ENCODE measurements around the gene PIGV. TPM values are rescaled to one million over a fixed set of nuclear protein-coding genes. Genes with fewer than 3 reads are reported as not detected.

The PIGV gene
- 18.5 and 21.9 TPM in 2 replicates for total RNA-seq

GRCh38 chr1:26787706-26788514, at the start of gene PIGV:
PIGV (plus strand) TSS chr1:26787950; CDS start chr1:26790816, 2,866 bp downstream.

GRCh38 chr1:26826261-26827105, 38.7 kb downstream of the PIGV start, which contains the start of gene ZDHHC18:
ZDHHC18 (plus strand) TSS chr1:26826688; CDS start chr1:26826805, 117 bp downstream.

Other genes with a start within 250 kb of the PIGV start
- 9.6 and 49.5 TPM in 2 replicates for gene ARID1A, start 91.9 kb upstream of the PIGV start, total RNA-seq
- 7.5 and 18.6 TPM in 2 replicates for gene ZDHHC18, start 38.7 kb downstream of the PIGV start, total RNA-seq
- gene SFN, start 75.2 kb downstream of the PIGV start, total RNA-seq: 710 and 1,116 TPM in 2 replicates
- 7.9 and 11.6 TPM in 2 replicates for gene GPN2, start 102.3 kb downstream of the PIGV start, total RNA-seq
- gene GPATCH3, start 112.5 kb downstream of the PIGV start, total RNA-seq: 8.9 and 10.6 TPM in 2 replicates
- not detected in 2 replicates for gene NR0B2, start 126.0 kb downstream of the PIGV start, total RNA-seq
- 29.4 and 40.6 TPM in 2 replicates for gene NUDC, start 133.8 kb downstream of the PIGV start, total RNA-seq
- gene KDF1, start 172.5 kb downstream of the PIGV start, total RNA-seq: 16.1 and 20.2 TPM in 2 replicates
- gene TRNP1, start 205.7 kb downstream of the PIGV start, total RNA-seq: 10.7 and 18.8 TPM in 2 replicates
- 43.7 and 68.1 TPM in 2 replicates for gene TENT5B, start 224.9 kb downstream of the PIGV start, total RNA-seq

All from nasal cavity respiratory epithelium epithelial cell of viscerocranial mucosa (primary cell).